Neural cell (in vitro differentiated cells): ENCODE data around the gene PRLHR. TPM values are rescaled to one million over a fixed set of nuclear protein-coding genes. Genes with fewer than 3 reads are reported as not detected.

Source experiments
- H2AFZ ChIP-seq: fragments of 200-600, 300-800 bp; sonication (generic), shearing (Covaris generic); 2 replicates; pipeline ENCODE4 v1.6.0; 2014; ENCODE audit warnings: low read depth, mild to moderate bottlenecking, antibody characterized with exemption, low read length, moderate library complexity
- H3F3A ChIP-seq: fragments of 200-600 bp; shearing (Covaris generic); 2 replicates; pipeline ENCODE4 v1.6.1; 2016; ENCODE audit warnings: mild to moderate bottlenecking, moderate library complexity, mixed read lengths, antibody characterized with exemption, low read length; ENCODE audit not compliant: insufficient read depth, poor library complexity, severe bottlenecking
- H3K27ac ChIP-seq: fragments of 200-600, 300-800 bp; sonication (generic), shearing (Covaris generic); 2 replicates; pipeline ENCODE4 v1.5.1; 2014; ENCODE audit warnings: mild to moderate bottlenecking, low read length, moderate library complexity
- H3K27me3 ChIP-seq: fragments of 300-800, 200-600 bp; sonication (generic), shearing (Covaris generic); 2 replicates; pipeline ENCODE4 v1.6.0; 2014; ENCODE audit warnings: mild to moderate bottlenecking, low read depth, low read length, moderate library complexity; ENCODE audit not compliant: insufficient read depth
- H3K36me3 ChIP-seq: fragments of 300-800, 200-600 bp; sonication (generic), shearing (Covaris generic); 2 replicates; pipeline ENCODE4 v1.5.1; 2014; ENCODE audit warnings: mild to moderate bottlenecking, antibody characterized with exemption, low read length, moderate library complexity; ENCODE audit not compliant: insufficient read depth
- H3K4me2 ChIP-seq: fragments of 300-800, 200-600 bp; sonication (generic), shearing (Covaris generic); 2 replicates; pipeline ENCODE4 v1.6.0; 2014; ENCODE audit warnings: mild to moderate bottlenecking, low read length
- H3K4me3 ChIP-seq: fragments of 300-800, 200-600 bp; sonication (generic), shearing (Covaris generic); 2 replicates; pipeline ENCODE4 v1.5.1; 2014; ENCODE audit warnings: mild to moderate bottlenecking, low read length, moderate library complexity
- H3K79me2 ChIP-seq: fragments of 200-600 bp; shearing (Covaris generic); replicated peaks from 2 replicates; pipeline ENCODE4 v1.6.0; 2014; ENCODE audit warnings: mild to moderate bottlenecking, low read length, moderate library complexity; ENCODE audit not compliant: insufficient read depth
- H3K9ac ChIP-seq: fragments of 300-800, 200-600 bp; sonication (generic), shearing (Covaris generic); 2 replicates; pipeline ENCODE4 v1.6.1; 2016; ENCODE audit warnings: mild to moderate bottlenecking, low read length, mixed read lengths
- H3K9me2 ChIP-seq: fragments of 200-600 bp; shearing (Covaris generic); 2 replicates; pipeline ENCODE4 v1.6.1; 2016; ENCODE audit warnings: mild to moderate bottlenecking, low read length, mixed read lengths; ENCODE audit not compliant: insufficient read depth
- H3K9me3 ChIP-seq: fragments of 200-600, 300-800 bp; sonication (generic), shearing (Covaris generic); 2 replicates; pipeline ENCODE4 v1.6.1; 2016; ENCODE audit warnings: mild to moderate bottlenecking, mixed run types, low read length, moderate library complexity, mixed read lengths
- H4K20me1 ChIP-seq: fragments of 200-600 bp; shearing (Covaris generic); 2 replicates; pipeline ENCODE4 v1.6.1; 2016; ENCODE audit warnings: mild to moderate bottlenecking, mixed run types; ENCODE audit not compliant: insufficient read depth
- CTCF ChIP-seq: fragments of 450-650 bp; IDR thresholded peaks from 2 replicates; pipeline ENCODE4 v1.5.1; 2014; ENCODE audit warnings: antibody characterized with exemption, mild to moderate bottlenecking, moderate library complexity; ENCODE audit not compliant: poor library complexity, severe bottlenecking
- EP300 ChIP-seq: fragments of 450-650 bp; conservative IDR thresholded peaks from 2 replicates; pipeline ENCODE4 v1.6.1; 2014; ENCODE audit warnings: antibody characterized with exemption, mild to moderate bottlenecking, moderate library complexity; ENCODE audit not compliant: poor library complexity, severe bottlenecking
- EZH2 ChIP-seq: fragments of 200-600, 300-800 bp; shearing (Covaris generic), sonication (generic); IDR thresholded peaks from 2 replicates; pipeline ENCODE4 v1.6.1; 2014; ENCODE audit warnings: antibody characterized with exemption, low read length, borderline replicate concordance, mild to moderate bottlenecking; ENCODE audit not compliant: insufficient read depth, poor library complexity, severe bottlenecking
- MXI1 ChIP-seq: fragments of 450-650 bp; conservative IDR thresholded peaks from 2 replicates; pipeline ENCODE4 v1.6.1; 2014; ENCODE audit warnings: antibody characterized with exemption, mild to moderate bottlenecking; ENCODE audit not compliant: poor library complexity, severe bottlenecking
- POLR2AphosphoS5 ChIP-seq: IDR thresholded peaks from 2 replicates; pipeline ENCODE4 v1.6.1; 2012
- RAD21 ChIP-seq: fragments of 450-650 bp; conservative IDR thresholded peaks from 2 replicates; pipeline ENCODE4 v1.6.1; 2014; ENCODE audit warnings: antibody characterized with exemption, mild to moderate bottlenecking, moderate library complexity
- REST ChIP-seq: IDR thresholded peaks from 2 replicates; pipeline ENCODE4 v1.6.1; 2012; ENCODE audit warnings: borderline replicate concordance
- SMC3 ChIP-seq: fragments of 450-650 bp; conservative IDR thresholded peaks from 2 replicates; pipeline ENCODE4 v1.6.1; 2014; ENCODE audit warnings: antibody characterized with exemption, mild to moderate bottlenecking, moderate library complexity; ENCODE audit not compliant: poor library complexity
- TAF1 ChIP-seq: IDR thresholded peaks from 2 replicates; pipeline ENCODE4 v1.6.1; 2012; ENCODE audit warnings: low read depth
- polyA plus RNA-seq: library from polyadenylated mRNA; depleted of rRNA; stranded (reverse); fragments of >200 nt; gene quantifications from 2 replicates; pipeline ENCODE4 v1.2.3, GENCODE V29; 2014

Gene PRLHR
- polyA plus RNA-seq, 1 donor from 2014 or later: 0.20 TPM

GRCh38 chr10:118542745-118543144 is 52.7 kb downstream of the PRLHR start:
- Histone ChIP-seq H3K9ac (no peak overlapping the region), H3K79me2 (no peaks in the 10 kb centered on the region), H3K27me3 (no peaks in the 10 kb centered on the region), H3K4me3 (no peak overlapping the region), H4K20me1 (no peaks in the 10 kb centered on the region), H3K9me3 (no peaks in the 10 kb centered on the region), H3K36me3 (no peaks in the 10 kb centered on the region), H2AFZ (no peak overlapping the region), H3K9me2 (no peaks in the 10 kb centered on the region), H3K4me2 (no peak overlapping the region), H3F3A (no peaks in the 10 kb centered on the region), H3K27ac (no peak overlapping the region)
- TF ChIP-seq REST (no peak), CTCF (no peak), EP300 (no peak), SMC3 (no peak), TAF1 (no peak), POLR2AphosphoS5 (no peak), RAD21 (no peak), EZH2 (no peak), MXI1 (no peak)

- TF ChIP-seq EZH2 (no peak), SMC3 (no peak), CTCF (no peak), EP300 (no peak), TAF1 (no peak), REST (no peak), MXI1 (no peak), POLR2AphosphoS5 (no peak), RAD21 (no peak)
Observed at GRCh38 chr10:118542205-118542604, 53.2 kb downstream of the PRLHR start.

More at GRCh38 chr10:118542205-118542604, 53.2 kb downstream of the PRLHR start:
- Histone ChIP-seq H3K27me3 (no peaks in the 10 kb centered on the region), H4K20me1 (no peaks in the 10 kb centered on the region), H3F3A (no peaks in the 10 kb centered on the region), H2AFZ (no peak overlapping the region), H3K79me2 (no peaks in the 10 kb centered on the region), H3K9ac (no peak overlapping the region), H3K9me2 (no peaks in the 10 kb centered on the region), H3K27ac (no peak overlapping the region), H3K4me3 (no peak overlapping the region), H3K9me3 (no peaks in the 10 kb centered on the region), H3K4me2 (no peak overlapping the region), H3K36me3 (no peaks in the 10 kb centered on the region)
